NT2/D1 (cell line): ENCODE data around the gene RNPEP.

Experiments
- SUZ12 ChIP-seq: IDR thresholded peaks from 2 replicates; pipeline ENCODE4 v1.6.1; 2011; ENCODE audit not compliant: insufficient read length, insufficient read depth; ENCODE audit errors: extremely low read depth
- YY1 ChIP-seq: IDR thresholded peaks from 2 replicates; pipeline ENCODE4 v1.6.1; 2011; ENCODE audit not compliant: insufficient read length, insufficient read depth
- ZNF274 ChIP-seq: IDR thresholded peaks from 2 replicates; pipeline ENCODE4 v1.6.1; 2011; ENCODE audit warnings: mild to moderate bottlenecking, low read depth, low read length

GRCh38 chr1:201984446-201984845 is 2.0 kb downstream of the RNPEP start:
- TF ChIP-seq ZNF274 (no peak), YY1 (no peak), SUZ12 (no peak)
